SK-MEL-5 (cell line): ENCODE results near the gene CPA5. TPM values are rescaled to one million over a fixed set of nuclear protein-coding genes. Genes with fewer than 3 reads are reported as not detected.

Experiments
- DNase-seq: peaks from one replicate; pipeline ENCODE4 v3.0.0-alpha.2; 2016; ENCODE audit warnings: low read depth, low spot score
- in situ Hi-C: cut with HindIII; loops from 2 replicates; pipeline ENCODE4 v1.10.0; 2016; ENCODE audit warnings: low sequenced_read_pairs, high pct_unique_total_duplicates, low pct_unique_long_range_greater_than_20kb
- total RNA-seq: library from RNA; depleted of rRNA; stranded (reverse); fragments of >200 nt; shearing (Covaris generic); gene quantifications from 2 replicates; pipeline ENCODE4 v1.2.3, GENCODE V29; 2014

The CPA5 gene
- total RNA-seq, 1 experiment from 2014 or later, result not detected

- DNase-seq, result no peak
- in situ Hi-C loops, result no loop called here
These were observed 22.0 kb upstream of the CPA5 start for GRCh38 chr7:130322615-130323014.

- DNase-seq, result no peak
- in situ Hi-C loops, result no loop called here
These were observed 20.2 kb upstream of the CPA5 start for GRCh38 chr7:130324306-130324943.

- in situ Hi-C loops, result no loop called here
- no peak for DNase-seq
These were observed 14.9 kb upstream of the CPA5 start for GRCh38 chr7:130329681-130330080.

GRCh38 chr7:130332259-130333053, 12.2 kb upstream of the CPA5 start:
- in situ Hi-C loops, result no loop called here
- DNase-seq, result no peak

- no peak for DNase-seq
- in situ Hi-C loops, result no loop called here
These were observed 10.8 kb upstream of the CPA5 start for GRCh38 chr7:130333832-130334231.

GRCh38 chr7:130334274-130334673, 10.3 kb upstream of the CPA5 start:
- in situ Hi-C loops, result no loop called here
- DNase-seq, result no peak

GRCh38 chr7:130337410-130337971, 7.1 kb upstream of the CPA5 start:
- in situ Hi-C loops, result no loop called here
- DNase-seq, result no peak

- no peak for DNase-seq
- in situ Hi-C loops, result no loop called here
These were observed 6.4 kb upstream of the CPA5 start for GRCh38 chr7:130338233-130338632.

- DNase-seq, result no peak
- in situ Hi-C loops, result no loop called here
These were observed 2.7 kb upstream of the CPA5 start for GRCh38 chr7:130341882-130342281.

- in situ Hi-C loops, result no loop called here
- DNase-seq, result no peak
These were observed 1.8 kb upstream of the CPA5 start for GRCh38 chr7:130342701-130343380.

GRCh38 chr7:130345136-130345535, 520 bp downstream of the CPA5 start:
- no peak for DNase-seq
- in situ Hi-C loops, result no loop called here

- in situ Hi-C loops, result no loop called here
- DNase-seq, result no peak
These were observed 1.1 kb downstream of the CPA5 start for GRCh38 chr7:130345725-130346124.

- in situ Hi-C loops, result no loop called here
- DNase-seq, result no peak
These were observed 1.7 kb downstream of the CPA5 start for GRCh38 chr7:130346177-130346905.

- in situ Hi-C loops, result no loop called here
- no peak for DNase-seq
These were observed 2.3 kb downstream of the CPA5 start for GRCh38 chr7:130346941-130347340.

- in situ Hi-C loops, result no loop called here
- DNase-seq, result peak; percentile 67
These were observed 5.5 kb downstream of the CPA5 start for GRCh38 chr7:130349911-130350782.

- no peak for DNase-seq
- in situ Hi-C loops, result no loop called here
These were observed 6.6 kb downstream of the CPA5 start for GRCh38 chr7:130350945-130351790.
